SHP77 (cell line): ENCODE data around the gene MALL.
A peak's percentile ranks its signal among the peaks of the same experiment; 100 is the strongest.
"Not testable (repeated sequence)": the region's sequence is repeated elsewhere in the genome, so short reads cannot be mapped to it uniquely, and the experiment has no call there.

Experiments
- DNase-seq, 2 experiments: peaks; one replicate each; lab custom pipeline; 2025; lab: John Stamatoyannopoulos, UW

Gene MALL

DNA sequence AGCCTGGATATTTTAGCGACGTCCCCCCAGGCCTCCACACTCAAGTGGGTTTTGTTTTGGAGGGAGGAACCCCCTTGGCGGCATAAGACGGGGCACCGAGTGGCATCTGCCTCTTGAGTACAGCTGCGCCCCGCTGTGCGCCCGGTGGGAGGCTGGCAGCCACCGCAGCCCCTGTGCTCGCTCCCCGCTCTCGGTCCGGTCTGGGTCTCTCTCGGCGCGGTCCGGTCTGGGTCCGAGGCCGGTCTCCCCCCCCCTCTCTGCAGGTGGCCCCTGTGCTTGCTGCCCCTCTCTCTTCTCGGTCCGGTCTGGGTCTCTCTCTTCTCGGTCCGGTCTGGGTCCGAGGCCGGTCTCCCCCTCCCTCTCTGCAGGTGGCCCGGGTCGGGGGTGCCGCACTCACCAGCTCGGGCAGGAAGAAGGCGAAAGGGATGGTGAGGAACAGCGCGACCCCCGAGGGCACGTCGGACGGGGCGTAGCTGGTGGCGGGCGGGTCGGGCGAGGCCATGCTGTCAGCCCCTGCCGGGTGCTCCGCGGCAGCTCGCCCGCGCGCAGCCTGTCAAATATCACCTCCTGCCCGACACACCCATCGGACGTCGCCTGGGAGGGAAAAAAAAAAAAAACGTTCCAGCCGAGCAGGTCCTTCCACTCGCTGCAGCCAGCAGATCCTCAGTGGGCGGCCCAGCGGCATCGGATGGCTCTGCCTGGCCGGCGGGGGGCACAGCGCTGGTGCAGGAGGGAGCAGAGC is at the start of gene MALL:
TSS of gene MALL (minus strand) at position 532 of the 742 bp plus-strand sequence. CDS start at position 502, 30 bp downstream.
- no peak for DNase-seq

DNA sequence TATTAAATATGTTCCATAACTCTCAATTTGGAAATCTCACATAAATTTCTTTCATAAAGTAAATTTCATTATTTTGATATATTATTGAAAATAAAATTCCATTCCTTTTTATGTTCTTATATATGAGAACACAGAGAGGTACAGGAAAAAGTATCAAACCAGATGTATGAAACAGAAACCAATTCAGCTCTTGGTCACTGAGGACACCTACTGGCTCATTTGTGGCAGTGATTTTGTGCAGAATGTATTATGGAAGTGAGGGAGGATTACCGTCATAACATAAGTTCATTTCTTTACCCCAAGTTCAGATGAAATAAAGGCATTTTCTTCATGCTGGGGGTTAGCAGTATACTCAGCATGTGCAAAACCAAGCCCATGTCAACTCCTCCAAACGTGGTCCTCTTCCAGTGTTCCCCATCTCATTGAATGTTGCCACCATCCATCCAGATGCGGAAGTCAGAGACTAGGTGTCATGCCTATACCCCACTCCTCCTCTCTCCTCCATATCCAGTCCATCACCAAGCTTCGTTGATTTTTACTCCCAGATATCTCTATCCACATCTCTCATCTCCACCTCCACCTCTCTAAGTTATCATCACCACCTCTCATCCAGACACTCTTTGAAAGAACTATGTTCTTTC is 41.7 kb upstream of the MALL start:
- DNase-seq = peak in 1 of 2 experiments; percentile 20

DNA sequence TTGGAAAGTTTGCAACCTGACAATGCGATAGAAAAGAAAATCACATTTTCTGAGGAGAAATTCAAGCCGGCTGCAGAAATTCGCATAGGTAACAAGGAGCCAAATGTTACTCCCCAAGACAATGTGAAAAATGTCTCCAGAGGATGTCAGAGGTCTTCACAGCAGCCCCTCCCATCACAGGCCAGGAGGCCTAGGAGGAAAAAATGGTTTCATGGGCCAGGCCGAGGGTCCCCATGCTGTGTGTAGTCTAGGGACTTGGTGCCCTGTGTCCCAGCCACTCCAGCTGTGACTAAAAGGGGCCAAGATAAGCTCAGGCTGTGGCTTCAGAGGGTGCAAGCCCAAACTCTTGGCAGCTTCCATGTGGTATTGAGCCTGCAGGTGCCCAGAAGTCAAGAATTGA is 39.2 kb upstream of the MALL start:
- not testable (repeated sequence) for DNase-seq

DNA sequence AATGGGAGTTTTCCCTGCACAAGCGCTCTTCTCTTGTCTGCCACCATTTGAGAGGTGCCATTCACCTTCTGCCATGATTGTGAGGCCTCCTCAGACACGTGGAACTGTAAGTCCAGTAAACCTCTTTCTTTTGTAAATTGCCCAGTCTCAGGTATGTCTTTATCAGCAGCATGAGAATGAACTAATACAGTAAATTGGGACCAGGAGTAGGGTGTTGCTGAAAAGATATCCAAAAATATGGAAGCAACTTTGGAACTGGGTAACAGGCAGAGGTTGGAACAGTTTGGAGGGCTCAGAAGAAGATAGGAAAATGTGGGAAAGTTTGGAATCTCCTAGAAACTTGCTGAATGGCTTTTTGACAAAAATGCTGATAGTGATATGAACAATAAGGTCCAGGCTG is 38.6 kb upstream of the MALL start:
- not testable (repeated sequence) for DNase-seq

GRCh38 chr2:110153416-110153815 is 37.8 kb upstream of the MALL start:
- DNase-seq = no peak

DNA sequence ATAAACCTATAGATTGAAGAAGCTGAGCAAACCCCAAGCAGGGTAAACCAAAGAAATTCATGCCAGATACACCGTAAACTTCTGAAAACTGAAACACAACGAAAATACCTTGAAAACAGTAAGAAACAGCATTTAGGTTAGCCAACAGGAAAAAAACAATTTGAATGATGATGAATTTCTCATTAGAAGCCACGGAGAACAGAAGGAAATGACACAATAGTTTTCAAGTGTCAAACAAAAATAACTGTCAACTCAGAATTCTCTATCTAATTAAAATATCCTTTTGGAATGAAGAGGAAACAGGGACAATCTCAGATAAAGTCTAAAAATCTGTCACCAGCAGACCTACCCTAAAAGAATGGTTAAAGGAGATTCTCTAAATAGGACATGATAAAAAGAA is 37.3 kb upstream of the MALL start:
- DNase-seq = no peak

- DNase-seq = no peak
Measured at GRCh38 chr2:110149330-110150220, 34.0 kb upstream of the MALL start.

- DNase-seq = no peak
Measured at GRCh38 chr2:110146945-110147332, 31.3 kb upstream of the MALL start.

- no peak for DNase-seq
Measured at GRCh38 chr2:110146183-110146944, 30.7 kb upstream of the MALL start.

DNA sequence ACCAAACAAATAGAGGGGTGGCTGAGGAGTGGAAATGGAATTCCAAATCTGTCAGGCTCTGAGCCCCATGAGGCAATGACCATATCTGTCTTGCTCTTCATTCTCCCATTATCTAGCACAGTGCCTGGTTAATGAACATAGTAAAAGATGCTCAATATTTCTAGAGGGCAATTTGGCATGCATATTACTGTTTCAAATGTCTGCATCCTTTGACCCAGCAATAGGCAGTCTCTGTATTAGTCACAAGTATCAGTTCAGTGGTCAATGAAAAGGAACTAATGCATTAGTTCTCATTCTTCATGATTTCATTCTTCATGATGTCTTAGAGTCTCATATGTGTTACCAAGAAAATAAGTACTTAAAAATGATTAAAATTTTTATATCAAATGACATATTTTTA is 28.4 kb upstream of the MALL start:
- DNase-seq = no peak

DNA sequence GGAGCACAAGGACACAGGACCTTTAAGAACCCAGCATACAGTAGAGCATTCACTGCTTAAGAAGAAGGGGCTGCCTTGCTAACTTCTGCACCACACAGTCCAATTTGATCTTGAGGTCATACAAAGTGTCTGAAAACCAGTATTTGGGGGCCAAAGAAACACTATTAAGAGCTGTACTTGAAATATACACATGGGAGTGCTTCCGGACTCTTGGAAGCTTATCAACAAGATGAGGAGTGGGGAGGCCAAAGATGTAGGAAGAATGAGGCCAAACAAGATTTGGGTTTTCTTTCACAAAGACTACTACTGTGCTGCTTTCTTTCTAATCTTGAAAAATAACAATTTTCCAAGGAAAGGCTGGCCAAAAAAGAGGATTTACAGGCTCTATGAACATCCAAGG is 24.8 kb upstream of the MALL start:
- no peak for DNase-seq

DNA sequence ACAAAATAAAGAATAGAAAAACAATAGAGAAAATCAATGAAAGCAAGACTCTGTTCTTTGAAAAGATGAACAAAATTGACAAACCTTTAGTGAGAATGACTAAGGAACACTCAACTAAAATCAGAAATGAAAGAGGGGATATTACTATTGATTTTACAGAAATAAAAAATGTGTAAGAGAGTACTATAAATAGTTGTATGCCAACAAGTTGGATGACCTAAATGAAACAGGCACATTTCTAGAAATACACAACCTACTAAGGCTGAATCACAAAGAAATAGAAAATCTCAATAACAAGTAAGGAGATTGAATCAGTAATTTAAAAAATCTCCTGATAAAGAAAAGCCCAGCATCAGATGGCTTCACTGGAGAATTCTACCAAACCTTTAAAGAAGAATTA is 18.4 kb upstream of the MALL start:
- no peak for DNase-seq

- DNase-seq = no peak
Measured at GRCh38 chr2:110131166-110131565, 15.5 kb upstream of the MALL start.

GRCh38 chr2:110130757-110131156 is 15.1 kb upstream of the MALL start:
- DNase-seq = no peak

- DNase-seq = no peak
Measured at GRCh38 chr2:110126906-110127305, 11.3 kb upstream of the MALL start.

DNA sequence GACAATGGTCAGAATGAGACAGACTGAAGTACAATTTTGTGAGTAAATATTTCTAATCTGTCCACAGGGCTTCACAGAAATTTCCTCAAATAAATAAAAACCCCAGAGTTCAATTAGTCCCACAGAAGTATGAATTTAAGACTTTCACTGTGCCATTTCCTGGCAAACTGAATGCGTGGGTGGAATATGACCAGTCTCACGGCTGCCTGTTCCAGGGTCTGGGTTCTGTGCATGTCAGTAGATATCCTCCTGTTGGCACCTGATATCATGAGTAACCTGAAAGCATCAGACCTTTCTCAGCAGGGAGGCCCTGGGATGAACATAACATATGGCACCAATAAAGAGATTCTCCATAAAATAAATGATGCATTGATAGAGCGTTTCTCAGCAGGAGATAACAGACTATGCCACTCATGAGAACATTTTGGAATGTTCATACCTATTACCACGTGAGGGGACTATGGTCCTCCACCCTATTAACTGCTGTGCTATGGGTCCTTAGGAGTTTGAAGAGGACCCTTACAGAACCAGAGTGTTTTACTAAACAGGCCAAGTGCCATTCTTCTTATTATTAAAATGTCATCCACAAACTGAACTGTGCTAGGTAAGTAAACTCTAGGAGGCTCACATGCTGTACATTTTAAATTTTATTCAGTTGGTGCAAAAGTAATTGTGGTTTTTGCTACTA is 10.6 kb upstream of the MALL start:
- no peak for DNase-seq

DNA sequence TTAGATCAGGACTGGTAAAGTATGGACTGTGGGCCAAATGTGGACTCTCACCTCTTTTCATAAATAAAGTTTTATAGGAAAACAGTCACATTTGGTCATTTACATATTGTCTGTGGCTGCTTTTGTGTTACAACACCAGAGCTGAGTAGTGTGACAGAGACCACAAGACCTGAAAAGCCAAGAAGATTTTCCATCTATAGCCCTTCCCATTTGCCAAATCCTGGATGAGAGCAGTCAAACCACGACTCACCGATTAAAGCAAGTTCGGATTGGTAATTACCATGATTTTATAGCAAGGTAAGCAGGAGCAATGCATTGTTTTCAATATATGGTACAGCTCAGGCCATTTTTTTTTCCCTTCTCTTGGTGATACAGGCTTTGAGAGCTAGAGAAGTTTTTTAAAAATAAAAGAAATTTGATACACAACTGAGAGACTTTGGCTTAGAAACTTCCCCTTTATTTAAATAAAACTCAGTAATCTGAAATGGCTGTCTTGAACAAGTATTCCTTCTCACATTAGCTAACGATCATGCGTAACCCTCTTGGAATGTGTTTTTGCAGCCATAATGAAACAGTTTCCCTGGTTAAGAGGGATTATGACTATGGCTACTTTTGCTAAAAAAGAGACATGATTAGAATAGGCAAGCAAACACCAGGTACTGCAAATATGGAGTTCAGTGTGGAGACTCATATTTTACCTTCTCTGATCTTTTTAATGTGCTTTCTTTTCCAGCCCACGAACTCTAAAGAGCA is 9.5 kb upstream of the MALL start:
- DNase-seq = no peak

DNA sequence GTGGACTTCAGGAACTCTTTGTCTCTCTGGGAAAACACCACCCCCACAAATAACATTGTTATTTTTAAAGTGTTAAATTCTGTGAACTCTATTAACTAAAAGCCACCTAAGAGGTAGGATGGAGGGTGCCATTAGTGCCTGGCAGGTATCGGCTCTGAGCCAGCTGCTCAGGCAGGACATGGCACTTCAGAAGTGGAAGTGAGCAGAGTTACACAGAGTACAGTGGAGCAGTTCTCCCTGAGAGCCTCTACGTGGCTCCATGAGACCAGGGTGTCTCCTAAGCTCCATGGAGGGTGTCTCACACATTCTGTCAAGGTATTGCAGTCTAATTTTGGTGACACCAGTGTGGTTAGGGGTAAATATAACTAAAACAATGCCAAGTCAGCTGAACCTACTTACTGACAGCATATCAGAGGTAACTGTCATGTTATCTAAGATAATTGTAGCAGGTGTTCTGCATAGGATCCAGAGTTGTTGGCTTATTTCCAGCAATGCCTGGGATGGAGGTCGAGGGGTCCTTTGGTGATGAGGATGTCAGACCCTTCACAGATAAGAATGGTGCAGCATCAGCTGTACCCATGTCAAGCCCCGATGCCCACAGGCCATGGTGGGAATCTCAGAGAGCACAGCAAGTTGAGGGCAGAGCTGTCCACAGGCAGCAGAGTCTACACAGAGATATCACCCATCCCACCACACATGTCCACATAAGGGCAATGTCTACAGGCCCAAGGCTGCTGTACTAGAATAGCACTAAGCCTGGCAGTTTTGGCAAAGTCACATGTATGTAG is 8.6 kb upstream of the MALL start:
- DNase-seq = no peak

GRCh38 chr2:110121592-110121991 is 6.0 kb upstream of the MALL start:
- DNase-seq = no peak

GRCh38 chr2:110121052-110121334 is 5.4 kb upstream of the MALL start:
- no peak for DNase-seq
